Skin of body (tissue), 2 donors: ENCODE data around the gene TECPR1. TPM values are rescaled to one million over a fixed set of nuclear protein-coding genes. Genes with fewer than 3 reads are reported as not detected.
"Not testable (repeated sequence)": the region's sequence is repeated elsewhere in the genome, so short reads cannot be mapped to it uniquely, and the experiment has no call there.

Experiments
- DNase-seq: peaks from one replicate; lab custom pipeline; 2025; lab: John Stamatoyannopoulos, UW
- total RNA-seq: library from RNA; depleted of rRNA; stranded (reverse); fragments of >200 nt; gene quantifications from one replicate; pipeline ENCODE4 v1.2.3, GENCODE V29; 2014

Gene TECPR1
- total RNA-seq, 1 donor from 2014 or later: 8.3 TPM

DNA sequence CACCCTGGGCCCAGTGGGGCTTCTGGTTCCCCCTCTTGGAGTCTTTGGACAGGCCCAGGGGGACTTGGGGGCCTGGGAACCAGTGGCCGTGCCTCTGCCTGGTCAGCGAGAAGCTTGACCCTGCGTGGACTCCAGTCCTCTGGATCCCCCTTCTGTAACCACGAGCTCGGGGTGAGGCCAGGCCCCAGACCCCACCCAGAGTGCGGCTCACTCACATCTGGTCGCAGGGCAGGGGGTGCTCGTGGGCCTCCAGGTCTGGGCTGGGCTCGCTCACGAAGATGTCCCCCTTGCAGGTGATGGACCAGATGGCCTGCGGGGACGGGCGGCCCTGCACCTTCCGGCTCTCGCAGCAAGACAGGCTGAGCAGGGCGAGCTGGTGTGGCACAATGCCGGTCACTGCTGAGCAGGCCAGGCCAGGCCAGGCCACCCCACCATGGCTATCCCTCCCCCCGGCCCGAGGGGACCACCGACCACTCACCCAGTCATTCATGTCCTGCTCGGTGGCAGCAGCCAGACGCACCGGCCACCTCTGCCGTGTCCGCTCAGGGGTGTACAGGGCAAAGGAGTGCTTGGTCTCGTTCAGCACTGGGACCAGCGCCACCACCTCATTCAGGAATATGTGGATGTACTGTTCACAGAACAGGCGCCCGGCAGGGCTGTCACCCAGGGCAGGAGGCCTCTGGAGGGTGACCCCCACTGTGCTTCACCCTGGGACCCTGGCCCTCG lies 21.1 kb downstream of the TECPR1 start:
- no peak for DNase-seq

GRCh38 chr7:98229991-98230745 lies 21.9 kb downstream of the TECPR1 start:
- no peak for DNase-seq

DNA sequence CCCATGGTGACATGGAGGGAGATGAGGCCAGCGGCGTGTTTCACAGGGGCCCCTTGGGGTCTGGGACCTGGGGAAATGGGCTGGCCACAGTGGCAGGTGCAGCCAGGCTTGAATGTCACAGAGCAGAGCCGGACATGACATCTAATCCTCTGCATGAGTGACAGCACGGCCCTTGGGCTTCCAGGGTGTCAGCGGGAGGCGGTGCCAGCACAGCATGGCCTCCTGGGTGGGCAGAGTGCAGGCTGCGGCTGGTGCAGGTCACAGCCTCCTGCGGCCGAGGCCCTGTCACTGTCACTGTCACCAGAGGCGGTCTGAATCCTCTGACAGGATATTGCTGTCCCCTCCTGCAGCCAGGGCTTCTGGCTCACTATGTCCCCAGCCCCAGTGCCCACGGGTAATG lies 22.6 kb downstream of the TECPR1 start:
- no peak for DNase-seq

- DNase-seq: no peak
Measured at GRCh38 chr7:98228801-98229200, 23.2 kb downstream of the TECPR1 start.

DNA sequence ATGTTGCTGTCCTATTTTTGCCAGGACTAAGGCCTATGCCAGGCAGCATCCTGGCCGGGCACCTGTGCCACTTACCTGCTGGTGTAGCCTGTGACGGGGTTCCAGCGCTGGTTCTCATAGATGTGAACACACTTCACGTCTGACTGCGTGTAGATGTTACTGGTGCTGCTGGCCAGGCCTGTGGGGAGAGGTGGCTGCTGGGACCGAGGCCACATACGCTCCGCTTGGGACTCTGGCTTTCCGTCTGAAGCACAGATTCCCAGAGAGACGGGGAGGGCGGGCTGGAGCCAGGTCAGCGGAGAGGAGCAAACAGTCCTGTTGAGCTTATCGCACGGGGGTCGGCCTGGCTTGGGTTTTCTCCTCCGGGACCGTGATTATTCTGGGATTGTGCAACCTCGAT lies 24.1 kb downstream of the TECPR1 start:
- no peak for DNase-seq

DNA sequence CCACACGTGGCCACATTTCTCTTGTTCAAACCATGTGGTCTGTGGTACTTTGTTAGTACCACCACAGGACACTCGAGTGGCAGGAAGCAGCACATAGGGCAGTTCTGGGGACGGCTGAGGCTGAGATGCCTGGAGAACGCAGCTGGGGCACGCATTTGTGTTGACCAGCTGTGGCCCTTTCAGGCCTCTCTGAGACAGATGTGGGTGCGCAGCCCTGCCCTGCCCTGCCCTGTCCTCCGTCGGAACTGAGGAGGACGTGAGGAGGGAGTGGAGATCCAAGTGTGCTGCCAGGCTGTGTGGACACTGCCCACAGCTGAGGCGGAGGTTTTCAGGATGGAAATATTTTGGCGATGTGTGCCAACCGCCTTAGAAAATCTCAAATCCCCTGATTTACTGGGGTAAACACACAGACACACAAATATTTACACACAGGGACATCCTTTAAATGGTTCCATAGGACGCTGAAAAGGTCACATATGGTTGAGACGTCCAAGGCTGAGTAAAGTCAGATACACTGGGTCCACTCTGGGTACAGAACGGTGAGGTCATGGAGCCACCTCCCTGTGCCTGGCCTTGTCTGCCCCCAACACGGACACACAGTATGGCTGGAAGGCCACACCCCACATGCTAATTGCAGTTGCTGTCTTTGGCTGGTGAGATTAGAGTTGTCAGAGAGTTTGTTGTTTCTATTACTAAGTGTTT lies 26.0 kb downstream of the TECPR1 start:
- DNase-seq: no peak

- DNase-seq: no peak
Measured at GRCh38 chr7:98224701-98225181, 27.3 kb downstream of the TECPR1 start.

GRCh38 chr7:98223898-98224700 lies 27.9 kb downstream of the TECPR1 start:
- no peak for DNase-seq

DNA sequence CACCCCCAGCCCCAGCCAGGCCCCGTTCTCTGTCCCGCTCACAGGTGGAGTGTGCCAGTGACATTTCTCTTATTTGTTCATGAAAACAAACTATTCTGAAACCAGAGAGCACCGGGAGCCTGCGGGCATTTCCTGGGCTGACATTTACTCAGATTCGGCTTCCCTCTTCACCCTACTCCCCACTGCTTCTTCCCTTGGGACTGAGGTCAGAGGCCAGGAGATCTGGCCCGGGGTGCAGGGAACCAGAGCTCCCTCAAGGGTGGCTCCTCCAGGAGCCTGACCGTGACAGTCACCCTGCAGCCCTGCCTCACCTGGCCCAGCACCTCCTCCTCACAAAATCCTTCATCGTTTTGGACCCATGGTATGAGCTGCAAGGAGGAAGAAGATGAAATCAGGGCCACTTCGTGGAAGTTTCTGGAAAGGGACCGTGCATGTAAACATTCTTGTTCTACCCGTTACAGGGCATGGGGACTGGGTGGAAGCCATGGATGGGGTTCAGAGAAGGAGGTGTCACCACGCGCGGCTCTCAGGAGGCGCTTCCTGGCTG lies 28.6 kb downstream of the TECPR1 start:
- DNase-seq: no peak

DNA sequence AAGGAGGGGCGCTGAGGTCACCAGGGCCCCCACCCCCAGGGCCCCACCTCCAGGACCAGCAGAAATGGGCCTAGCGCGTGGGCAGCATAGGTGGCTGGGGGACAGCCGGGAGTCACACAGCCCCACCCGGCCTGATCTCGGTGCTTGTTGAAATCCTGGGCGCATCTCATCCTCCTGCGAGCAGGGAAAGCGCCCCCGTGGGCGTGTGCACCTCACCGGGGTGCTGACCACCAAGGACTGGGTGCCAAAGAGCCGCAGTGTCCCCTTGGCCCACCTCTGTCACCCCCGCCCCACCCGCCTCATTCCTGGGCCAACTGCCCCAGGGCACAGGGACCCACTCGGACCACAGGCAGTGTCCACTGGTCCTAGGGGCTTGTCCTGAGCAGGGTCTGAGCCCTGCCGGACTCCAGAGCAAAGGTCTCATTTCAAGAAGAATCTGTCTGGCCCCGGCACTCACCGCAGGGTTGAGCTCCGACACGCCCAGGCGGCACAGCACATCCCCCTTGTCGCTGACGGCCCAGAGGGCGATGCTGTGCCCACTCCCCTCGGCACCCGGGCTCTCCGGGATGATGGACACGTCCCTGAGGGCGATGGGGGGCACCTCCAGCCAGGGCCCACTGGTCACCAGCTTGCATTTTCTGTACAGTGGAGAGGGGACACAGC lies 29.4 kb downstream of the TECPR1 start:
- DNase-seq: no peak

DNA sequence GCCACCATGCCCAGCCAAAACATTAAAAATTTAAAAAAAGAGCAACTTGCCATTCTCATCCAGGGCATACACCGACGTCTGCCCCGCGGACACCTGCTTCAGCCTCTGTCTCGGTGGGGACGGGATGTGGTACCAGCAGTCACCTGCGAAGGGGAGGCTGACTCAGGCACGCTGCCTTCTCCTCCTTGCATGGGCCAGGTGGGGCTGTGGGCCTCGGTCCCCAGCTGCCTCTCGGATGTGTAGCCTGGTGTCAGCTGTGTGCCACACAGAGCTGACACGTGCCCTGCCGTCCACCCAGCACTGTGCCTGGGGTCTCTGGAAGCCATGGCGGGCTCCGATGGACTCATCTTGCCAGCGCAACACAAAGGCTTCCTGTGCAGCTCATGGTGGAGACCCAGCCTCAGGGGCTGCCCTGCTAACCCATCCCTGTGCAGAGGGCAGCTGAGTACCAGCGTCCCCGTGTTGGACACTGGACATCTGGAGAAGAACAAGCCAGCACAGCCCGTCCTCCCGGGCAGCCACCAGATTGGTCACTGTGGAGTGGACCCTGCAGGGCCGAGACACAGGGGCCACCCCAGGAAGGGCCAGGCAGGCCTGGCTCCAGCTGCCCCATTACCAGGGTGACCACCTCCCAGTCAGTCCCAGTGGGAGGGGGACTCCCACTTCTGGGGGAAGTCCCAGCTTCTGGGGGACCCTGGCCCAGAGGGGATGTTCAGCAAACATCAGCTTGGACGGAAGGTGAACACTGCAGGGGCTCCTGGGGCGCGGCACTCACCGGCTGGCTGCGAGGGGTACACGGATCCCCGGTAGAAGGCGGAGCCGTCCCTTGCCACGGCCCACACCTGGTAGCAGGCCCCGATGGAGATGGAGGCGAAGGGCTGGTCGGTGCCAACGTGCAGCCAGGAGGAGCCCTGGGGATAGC lies 30.2 kb downstream of the TECPR1 start:
- DNase-seq: no peak

- DNase-seq: not testable (repeated sequence)
Measured at GRCh38 chr7:98219382-98219781, 32.6 kb downstream of the TECPR1 start.

GRCh38 chr7:98217623-98218582 lies 34.1 kb downstream of the TECPR1 start:
- DNase-seq: no peak

- DNase-seq: no peak
Measured at GRCh38 chr7:98216941-98217622, 35.0 kb downstream of the TECPR1 start.

- no peak for DNase-seq
Measured at GRCh38 chr7:98215561-98216495, 36.2 kb downstream of the TECPR1 start.

GRCh38 chr7:98214811-98215321 lies 37.2 kb downstream of the TECPR1 start:
- DNase-seq: no peak
